ENCODE measurements around the gene LRRC3. TPM values are rescaled to one million over a fixed set of nuclear protein-coding genes. Genes with fewer than 3 reads are reported as not detected.

The LRRC3 gene
- total and polyA plus RNA-seq, 2 of the 8 experiments (the other 6 are each of a cell fraction or from before 2014, with no cell fraction given): 3.1 to 5.4 TPM

DNA sequence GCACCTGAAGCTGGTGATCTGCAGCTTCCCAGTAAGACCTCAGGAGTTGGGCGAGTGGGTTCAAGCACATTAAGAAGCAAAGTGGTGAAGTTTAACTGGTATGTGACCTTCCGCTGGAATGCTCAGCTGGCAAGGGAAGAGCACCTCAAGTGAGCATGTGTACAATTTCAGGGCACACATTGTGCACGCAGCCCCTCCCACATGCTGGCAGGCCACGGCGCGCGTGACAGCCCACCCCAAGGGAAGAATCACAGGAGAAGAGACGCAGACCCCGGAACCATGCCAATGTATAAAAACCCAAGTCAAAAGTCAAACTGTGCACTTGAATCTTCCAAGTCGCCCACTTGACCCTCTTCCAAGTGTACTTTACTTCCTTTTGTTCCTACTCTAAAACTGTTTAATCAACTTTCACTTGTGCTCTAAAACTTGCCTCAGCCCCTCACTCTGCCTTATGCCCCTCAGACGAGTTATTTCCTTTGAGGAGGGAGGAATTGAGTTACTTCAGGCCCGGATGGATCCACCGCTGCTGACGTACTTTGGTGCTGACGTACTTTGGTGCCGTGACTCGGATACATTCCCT lies 20.0 kb downstream of the LRRC3 start (continued):
- TF ChIP-seq, protein P1, sequence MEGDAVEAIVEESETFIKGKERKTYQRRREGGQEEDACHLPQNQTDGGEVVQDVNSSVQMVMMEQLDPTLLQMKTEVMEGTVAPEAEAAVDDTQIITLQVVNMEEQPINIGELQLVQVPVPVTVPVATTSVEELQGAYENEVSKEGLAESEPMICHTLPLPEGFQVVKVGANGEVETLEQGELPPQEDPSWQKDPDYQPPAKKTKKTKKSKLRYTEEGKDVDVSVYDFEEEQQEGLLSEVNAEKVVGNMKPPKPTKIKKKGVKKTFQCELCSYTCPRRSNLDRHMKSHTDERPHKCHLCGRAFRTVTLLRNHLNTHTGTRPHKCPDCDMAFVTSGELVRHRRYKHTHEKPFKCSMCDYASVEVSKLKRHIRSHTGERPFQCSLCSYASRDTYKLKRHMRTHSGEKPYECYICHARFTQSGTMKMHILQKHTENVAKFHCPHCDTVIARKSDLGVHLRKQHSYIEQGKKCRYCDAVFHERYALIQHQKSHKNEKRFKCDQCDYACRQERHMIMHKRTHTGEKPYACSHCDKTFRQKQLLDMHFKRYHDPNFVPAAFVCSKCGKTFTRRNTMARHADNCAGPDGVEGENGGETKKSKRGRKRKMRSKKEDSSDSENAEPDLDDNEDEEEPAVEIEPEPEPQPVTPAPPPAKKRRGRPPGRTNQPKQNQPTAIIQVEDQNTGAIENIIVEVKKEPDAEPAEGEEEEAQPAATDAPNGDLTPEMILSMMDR (IDR thresholded peaks at IDR 0.05; ENCODE audit: control extremely low read depth in 1 of 3, insufficient read depth in 1 of 3, low read depth in 1 of 3, low read length in 3 of 3): no peak
- TF ChIP-seq EZH2 (IDR thresholded peaks at IDR 0.05; ENCODE audit: low read depth, low read length, severe bottlenecking): no peak

Measured in H1 (cell line).